Panc1 (cell line): Measurements from ENCODE around the gene ABCC8.

ENCODE experiments used
- POLR2AphosphoS5 ChIP-seq: IDR thresholded peaks from 2 replicates; pipeline ENCODE4 v1.6.1; 2012; ENCODE audit warnings: mild to moderate bottlenecking, low read depth, low read length, moderate library complexity
- REST ChIP-seq, 2 experiments: IDR thresholded peaks; 2 replicates each; pipeline ENCODE4 v1.6.1; 2011 to 2012; ENCODE audit warnings: low read depth in 2 of 2, control low read depth in 1 of 2, low read length in 1 of 2, mild to moderate bottlenecking in 1 of 2, moderate library complexity in 1 of 2; ENCODE audit not compliant: insufficient read depth in 1 of 2
- TCF7L2 ChIP-seq: IDR thresholded peaks from 2 replicates; pipeline ENCODE4 v1.6.1; 2011; ENCODE audit warnings: mild to moderate bottlenecking, low read depth, low read length, inconsistent platforms
- TF ChIP-seq, protein P1 (sequence below): fragments of 450-650 bp; IDR thresholded peaks from 2 replicates; pipeline ENCODE4 v1.5.1; 2017; ENCODE audit warnings: mild to moderate bottlenecking

- TF ChIP-seq, protein P1, sequence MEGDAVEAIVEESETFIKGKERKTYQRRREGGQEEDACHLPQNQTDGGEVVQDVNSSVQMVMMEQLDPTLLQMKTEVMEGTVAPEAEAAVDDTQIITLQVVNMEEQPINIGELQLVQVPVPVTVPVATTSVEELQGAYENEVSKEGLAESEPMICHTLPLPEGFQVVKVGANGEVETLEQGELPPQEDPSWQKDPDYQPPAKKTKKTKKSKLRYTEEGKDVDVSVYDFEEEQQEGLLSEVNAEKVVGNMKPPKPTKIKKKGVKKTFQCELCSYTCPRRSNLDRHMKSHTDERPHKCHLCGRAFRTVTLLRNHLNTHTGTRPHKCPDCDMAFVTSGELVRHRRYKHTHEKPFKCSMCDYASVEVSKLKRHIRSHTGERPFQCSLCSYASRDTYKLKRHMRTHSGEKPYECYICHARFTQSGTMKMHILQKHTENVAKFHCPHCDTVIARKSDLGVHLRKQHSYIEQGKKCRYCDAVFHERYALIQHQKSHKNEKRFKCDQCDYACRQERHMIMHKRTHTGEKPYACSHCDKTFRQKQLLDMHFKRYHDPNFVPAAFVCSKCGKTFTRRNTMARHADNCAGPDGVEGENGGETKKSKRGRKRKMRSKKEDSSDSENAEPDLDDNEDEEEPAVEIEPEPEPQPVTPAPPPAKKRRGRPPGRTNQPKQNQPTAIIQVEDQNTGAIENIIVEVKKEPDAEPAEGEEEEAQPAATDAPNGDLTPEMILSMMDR, result no peak
- TF ChIP-seq POLR2AphosphoS5 (no peak), TCF7L2 (no peak), REST (IDR thresholded peaks at IDR 0.05; ENCODE audit: insufficient read depth in 1 of 2, low read depth in 2 of 2, low read length in 1 of 2) (no peak)
Measured at GRCh38 chr11:17353821-17354600, 122.6 kb downstream of the ABCC8 start.
